MCF 10A (cell line): ENCODE measurements around the gene PATJ. TPM values are rescaled to one million over a fixed set of nuclear protein-coding genes. Genes with fewer than 3 reads are reported as not detected.

Experiments
- BruUV-seq: library from RNA; stranded (reverse); fragments of 400-500 nt; replicated peaks from 2 replicates; lab custom pipeline; 2021; lab: Mats Ljungman, UMichigan
- CTCF ChIA-PET: fragments of 300-600 bp; sonication (Branson Sonifier 250); formaldehyde crosslinking; extraction: SDS; loops from one replicate; lab custom pipeline; 2021; ENCODE audit warnings: antibody characterized with exemption, inconsistent platforms; lab: Yijun Ruan, JAX
- POLR2A ChIA-PET: fragments of 300-600, 350-650 bp; sonication (Branson Sonifier 250); formaldehyde crosslinking; extraction: SDS; loops from one replicate; lab custom pipeline; 2020; ENCODE audit warnings: antibody characterized with exemption, inconsistent platforms; lab: Yijun Ruan, JAX
- DNase-seq: peaks from one replicate; pipeline ENCODE4 v3.0.0-alpha.2; 2018; ENCODE audit not compliant: unreplicated experiment
- H3K27ac Mint-ChIP-seq: one replicate; pipeline ENCODE4 v1.8.0; 2022; ENCODE audit warnings: mild to moderate bottlenecking, low read depth, mixed read lengths; ENCODE audit not compliant: unreplicated experiment
- H3K27me3 Mint-ChIP-seq: one replicate; pipeline ENCODE4 v1.8.0; 2022; ENCODE audit warnings: mixed read lengths; ENCODE audit not compliant: insufficient read depth, unreplicated experiment
- H3K36me3 Mint-ChIP-seq: one replicate; pipeline ENCODE4 v1.8.0; 2022; ENCODE audit warnings: mild to moderate bottlenecking, moderate library complexity, mixed read lengths; ENCODE audit not compliant: insufficient read depth, unreplicated experiment
- H3K4me1 Mint-ChIP-seq: one replicate; pipeline ENCODE4 v1.8.0; 2022; ENCODE audit warnings: mixed read lengths; ENCODE audit not compliant: insufficient read depth, unreplicated experiment
- H3K4me3 Mint-ChIP-seq: one replicate; pipeline ENCODE4 v1.8.0; 2022; ENCODE audit warnings: mild to moderate bottlenecking, moderate library complexity, mixed read lengths; ENCODE audit not compliant: unreplicated experiment
- H3K9me3 Mint-ChIP-seq: one replicate; pipeline ENCODE4 v1.8.0; 2022; ENCODE audit warnings: mixed read lengths; ENCODE audit not compliant: unreplicated experiment
- CTCF ChIP-seq: fragments of 200-600 bp; IDR thresholded peaks from one replicate; pipeline ENCODE4 v1.8.0; 2022; ENCODE audit warnings: antibody characterized with exemption, mild to moderate bottlenecking; ENCODE audit not compliant: unreplicated experiment
- intact Hi-C: fragments of 100-400 bp; cut with micrococcal nuclease; formaldehyde crosslinking; loops from 2 replicates; pipeline ENCODE4 v1.14.1; 2022
- total RNA-seq: library from RNA; stranded (reverse); gene quantifications from 2 replicates; pipeline ENCODE4 v1.2.3, GENCODE V29; 2022

PATJ gene
- total RNA-seq, 1 experiment from 2014 or later, result 28.7 TPM

GRCh38 chr1:61926597-61926996 is 184.3 kb downstream of the PATJ start:
- ChIA-PET CTCF (no interaction called here), POLR2A (no interaction called here)
- TF ChIP-seq CTCF, result no peak
- Mint-ChIP-seq H3K27me3 (no peaks in the 10 kb centered on the region), H3K36me3 (peaks cover 21% of the 10 kb centered on the region), H3K4me3 (no peak overlapping the region), H3K4me1 (no peaks in the 10 kb centered on the region), H3K27ac (no peak overlapping the region), H3K9me3 (no peaks in the 10 kb centered on the region)
- intact Hi-C loops, result no loop called here
- no TSS peak for BruUV-seq
- no peak for DNase-seq

- TF ChIP-seq CTCF, result no peak
- ChIA-PET CTCF (no interaction called here), POLR2A (interaction anchor here (0.6 kb wide), 2 partner anchors 112 to 193 kb away, joined by 3 to 4 read pairs; no protein-coding TSS in a partner anchor)
- H3K4me1 Mint-ChIP-seq, result no peaks in the 10 kb centered on the region
- H3K27me3 Mint-ChIP-seq, result no peaks in the 10 kb centered on the region
- intact Hi-C loops, result no loop called here
- no peaks in the 10 kb centered on the region for H3K9me3 Mint-ChIP-seq
- BruUV-seq, result no TSS peak
- no peak for DNase-seq
- no peak overlapping the region for H3K4me3 Mint-ChIP-seq
- H3K27ac Mint-ChIP-seq, result no peak overlapping the region
- H3K36me3 Mint-ChIP-seq, result peaks cover 26% of the 10 kb centered on the region
These were observed 187.9 kb downstream of the PATJ start for GRCh38 chr1:61930116-61930645.

GRCh38 chr1:61931587-61932279 is 189.5 kb downstream of the PATJ start:
- Mint-ChIP-seq H3K4me3 (no peak overlapping the region), H3K36me3 (peaks cover 26% of the 10 kb centered on the region), H3K9me3 (no peaks in the 10 kb centered on the region), H3K27ac (no peak overlapping the region), H3K4me1 (no peaks in the 10 kb centered on the region), H3K27me3 (no peaks in the 10 kb centered on the region)
- no TSS peak for BruUV-seq
- ChIA-PET CTCF (interaction anchor here (0.6 kb wide), 1 partner anchor 15 kb away, joined by 3 read pairs; no protein-coding TSS in a partner anchor), POLR2A (no interaction called here)
- no peak for DNase-seq
- intact Hi-C loops, result no loop called here
- no peak for TF ChIP-seq CTCF

GRCh38 chr1:61935516-61935915 is 193.2 kb downstream of the PATJ start:
- intact Hi-C loops, result no loop called here
- no peak for DNase-seq
- CTCF ChIA-PET, result no interaction called here
- H3K36me3 Mint-ChIP-seq, result peaks cover 25% of the 10 kb centered on the region
- H3K27ac Mint-ChIP-seq, result no peak overlapping the region
- H3K9me3 Mint-ChIP-seq, result no peaks in the 10 kb centered on the region
- TF ChIP-seq CTCF, result no peak
- H3K4me1 Mint-ChIP-seq, result no peaks in the 10 kb centered on the region
- POLR2A ChIA-PET, result no interaction called here
- BruUV-seq, result no TSS peak
- no peaks in the 10 kb centered on the region for H3K27me3 Mint-ChIP-seq
- H3K4me3 Mint-ChIP-seq, result no peak overlapping the region
